ENCODE data around the gene ADORA2B.

- TF ChIP-seq CTCF (IDR thresholded peaks at IDR 0.05; ENCODE audit: insufficient read depth, low read length, poor library complexity, severe bottlenecking) (no peak), EZH2phosphoT487 (conservative IDR thresholded peaks at IDR 0.05; ENCODE audit: low read length) (no peak)
These were observed 9.3 kb downstream of the ADORA2B start for GRCh38 chr17:15954222-15954621.

Data from SU-DHL-6 (cell line).